ENCODE data around the gene PUSL1. TPM values are rescaled to one million over a fixed set of nuclear protein-coding genes. Genes with fewer than 3 reads are reported as not detected.

Gene PUSL1
- total and polyA plus RNA-seq, 2 experiments from 2014 or later: 41.5 to 55.8 TPM

GRCh38 chr1:1334835-1335234 is 26.4 kb downstream of the PUSL1 start:
- Histone ChIP-seq H3K4me2 (no peak overlapping the region), H2AFZ (no peak overlapping the region), H4K20me1 (replicated peaks; ENCODE audit: insufficient read depth) (no peaks in the 10 kb centered on the region), H3K27ac (ENCODE audit: low read depth) (no peak overlapping the region), H3F3A (replicated peaks; ENCODE audit: low read depth) (peaks cover 12% of the 10 kb centered on the region; the same call in 1 of the 2 replicates), H3K27me3 (ENCODE audit: insufficient read depth) (no peaks in the 10 kb centered on the region), H3K4me1 (ENCODE audit: insufficient read depth) (no peaks in the 10 kb centered on the region), H3K79me2 (replicated peaks; ENCODE audit: insufficient read depth) (no peaks in the 10 kb centered on the region), H3K36me3 (ENCODE audit: insufficient read depth) (no peaks in the 10 kb centered on the region), H3K9me2 (ENCODE audit: insufficient read depth) (no peaks in the 10 kb centered on the region), H3K4me3 (no peak overlapping the region)
- DNase-seq (ENCODE audit: low spot score) (peak; percentile 85), ATAC-seq (peak; percentile 52)
- TF ChIP-seq ZNF114 (CRISPR knock-in tag; IDR thresholded peaks at IDR 0.05) (peak; percentile 86), POLR2AphosphoS5 (IDR thresholded peaks at IDR 0.05; ENCODE audit: low read depth) (peak; percentile 23; the same call in 1 of the 2 replicates), NANOG (IDR thresholded peaks at IDR 0.05; ENCODE audit: borderline replicate concordance) (no peak), ZNF462 (CRISPR knock-in tag; IDR thresholded peaks at IDR 0.05) (no peak), CREB1 (CRISPR knock-in tag; IDR thresholded peaks at IDR 0.05; ENCODE audit: low read depth) (peak; percentile 70), REST (IDR thresholded peaks at IDR 0.05; ENCODE audit: unreplicated experiment) (peak; percentile 99)
- H3K4me3 Mint-ChIP-seq: no peak overlapping the region
- H3K27me3 Mint-ChIP-seq (ENCODE audit: insufficient read depth, low read depth, poor library complexity): peaks cover 9% of the 10 kb centered on the region
- H3K4me1 Mint-ChIP-seq: no peaks in the 10 kb centered on the region
- H3K36me3 Mint-ChIP-seq (ENCODE audit: low read depth): peaks cover 1% of the 10 kb centered on the region; the same call in 2 of the 3 replicates
- H3K27ac Mint-ChIP-seq: no peak overlapping the region
- no peaks in the 10 kb centered on the region for H3K9me3 Mint-ChIP-seq

Measured in GM23338 (cell line).